Measurements from ENCODE around the gene HAPLN3. TPM values are rescaled to one million over a fixed set of nuclear protein-coding genes. Genes with fewer than 3 reads are reported as not detected.

HAPLN3 gene
- total and polyA plus RNA-seq, 2 experiments from 2014 or later, result 4.2 to 6.6 TPM

GRCh38 chr15:88865498-88866099 lies 29.7 kb downstream of the HAPLN3 start:
- no peak for DNase-seq (ENCODE audit: low spot score)
- no peaks in the 10 kb centered on the region for H3K79me2 ChIP-seq
- H3K4me2 ChIP-seq, result no peak overlapping the region
- H3K4me3 ChIP-seq, result no peak overlapping the region
- no peaks in the 10 kb centered on the region for H3K27me3 ChIP-seq
- WGBS (ENCODE audit: low lambda C conversion rate, missing lambda C conversion rate), result 71% methylated on average over 6 of the region's 6 CpGs
- no peaks in the 10 kb centered on the region for H3K9me3 ChIP-seq (ENCODE audit: low read depth)
- no peaks in the 10 kb centered on the region for H3K4me1 ChIP-seq (ENCODE audit: insufficient read depth)
- TF ChIP-seq EZH2phosphoT487 (IDR thresholded peaks at IDR 0.05; ENCODE audit: low read depth, severe bottlenecking, unreplicated experiment), result no peak
- TF ChIP-seq EZH2 (IDR thresholded peaks at IDR 0.05; ENCODE audit: borderline replicate concordance), result no peak
- TF ChIP-seq CTCF (IDR thresholded peaks at IDR 0.05; ENCODE audit: poor library complexity), result no peak
- H3K9me2 ChIP-seq (replicated peaks; ENCODE audit: insufficient read depth), result no peaks in the 10 kb centered on the region
- no peaks in the 10 kb centered on the region for H4K20me1 ChIP-seq (ENCODE audit: insufficient read depth, poor library complexity, severe bottlenecking)
- H3K27ac ChIP-seq, result no peak overlapping the region
- no peaks in the 10 kb centered on the region for H3K36me3 ChIP-seq (replicated peaks; ENCODE audit: insufficient read depth, low read depth)
- H2AFZ ChIP-seq, result no peak overlapping the region

DNA sequence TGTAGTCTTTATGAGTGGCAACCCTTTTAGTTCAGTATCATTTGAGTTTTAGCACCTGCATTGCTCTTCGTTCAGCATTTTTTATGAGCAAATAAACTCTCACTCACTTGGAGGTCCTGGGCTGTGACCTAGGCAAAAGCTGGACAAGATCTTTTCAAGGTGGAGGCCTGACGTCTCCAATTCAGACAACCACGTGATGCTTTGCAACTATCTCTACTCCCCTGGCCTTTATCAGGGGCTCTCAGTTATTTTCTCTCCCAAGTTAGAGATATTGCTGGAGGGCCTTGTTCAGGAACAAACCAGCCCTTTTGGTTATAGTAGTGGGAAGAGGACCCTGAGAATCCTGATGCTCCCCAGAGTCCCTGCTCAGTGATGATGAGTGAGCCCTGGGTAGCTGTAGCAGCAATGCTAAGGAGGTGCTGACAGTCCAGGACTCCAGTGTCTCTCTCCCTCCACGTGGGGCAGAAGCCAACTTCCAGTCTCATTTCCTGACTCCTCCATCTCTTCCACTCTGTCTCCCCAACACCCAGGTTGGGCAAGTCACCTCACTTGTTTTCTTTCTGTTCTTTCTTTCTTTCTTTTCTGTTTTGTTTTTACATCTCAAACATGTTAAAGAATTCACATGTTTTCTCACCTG lies 30.4 kb downstream of the HAPLN3 start:
- WGBS (ENCODE audit: low lambda C conversion rate, missing lambda C conversion rate), result 68% methylated on average over 4 of the region's 4 CpGs
- Histone ChIP-seq H2AFZ (no peak overlapping the region), H3K27ac (no peak overlapping the region), H3K27me3 (no peaks in the 10 kb centered on the region), H4K20me1 (ENCODE audit: insufficient read depth, poor library complexity, severe bottlenecking) (no peaks in the 10 kb centered on the region), H3K36me3 (replicated peaks; ENCODE audit: insufficient read depth, low read depth) (no peaks in the 10 kb centered on the region), H3K4me2 (no peak overlapping the region), H3K79me2 (no peaks in the 10 kb centered on the region), H3K4me1 (ENCODE audit: insufficient read depth) (no peaks in the 10 kb centered on the region), H3K4me3 (no peak overlapping the region), H3K9me3 (ENCODE audit: low read depth) (no peaks in the 10 kb centered on the region), H3K9me2 (replicated peaks; ENCODE audit: insufficient read depth) (no peaks in the 10 kb centered on the region)
- no peak for DNase-seq (ENCODE audit: low spot score)
- TF ChIP-seq CTCF (IDR thresholded peaks at IDR 0.05; ENCODE audit: poor library complexity), result no peak
- TF ChIP-seq EZH2phosphoT487 (IDR thresholded peaks at IDR 0.05; ENCODE audit: low read depth, severe bottlenecking, unreplicated experiment), result no peak
- no peak for TF ChIP-seq EZH2 (IDR thresholded peaks at IDR 0.05; ENCODE audit: borderline replicate concordance)

DNA sequence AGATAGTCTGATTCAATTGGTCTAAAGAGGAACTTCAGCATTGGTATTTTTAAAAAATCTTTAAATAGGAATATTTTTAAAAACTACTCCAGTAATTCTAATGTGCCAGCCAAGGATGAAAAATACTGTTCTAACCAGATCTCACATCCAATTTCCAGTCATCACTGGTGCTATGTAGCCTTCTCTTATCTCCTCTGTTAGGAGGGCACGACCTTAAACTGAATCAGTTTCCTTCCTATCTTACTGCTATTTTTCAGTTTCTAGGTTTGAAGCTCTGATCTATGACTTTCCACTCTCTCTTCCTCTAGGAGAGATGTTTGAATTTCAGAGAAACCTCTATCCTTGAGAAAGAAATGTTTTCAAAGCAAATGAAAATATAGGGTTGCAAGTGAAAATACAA lies 31.9 kb downstream of the HAPLN3 start:
- Histone ChIP-seq H3K4me1 (ENCODE audit: insufficient read depth) (no peaks in the 10 kb centered on the region), H3K36me3 (replicated peaks; ENCODE audit: insufficient read depth, low read depth) (no peaks in the 10 kb centered on the region)
- WGBS (ENCODE audit: low lambda C conversion rate, missing lambda C conversion rate), result 74% methylated on average over 1 of the region's 1 CpG

More for the DNA sequence above, 31.9 kb downstream of the HAPLN3 start:
- Histone ChIP-seq H3K4me3 (no peak overlapping the region), H3K4me2 (no peak overlapping the region), H3K9me3 (ENCODE audit: low read depth) (no peaks in the 10 kb centered on the region), H2AFZ (no peak overlapping the region), H3K79me2 (no peaks in the 10 kb centered on the region), H3K9me2 (replicated peaks; ENCODE audit: insufficient read depth) (no peaks in the 10 kb centered on the region), H3K27ac (no peak overlapping the region), H3K27me3 (no peaks in the 10 kb centered on the region), H4K20me1 (ENCODE audit: insufficient read depth, poor library complexity, severe bottlenecking) (no peaks in the 10 kb centered on the region)
- DNase-seq (ENCODE audit: low spot score), result no peak
- TF ChIP-seq EZH2 (IDR thresholded peaks at IDR 0.05; ENCODE audit: borderline replicate concordance) (no peak), CTCF (IDR thresholded peaks at IDR 0.05; ENCODE audit: poor library complexity) (no peak), EZH2phosphoT487 (IDR thresholded peaks at IDR 0.05; ENCODE audit: low read depth, severe bottlenecking, unreplicated experiment) (no peak)
